ENCODE results near the gene SFT2D1.

Gene SFT2D1

GRCh38 chr6:166377721-166378120 is 35.4 kb upstream of the SFT2D1 start:
- no peak for TF ChIP-seq CTCF (IDR thresholded peaks at IDR 0.05; ENCODE audit: control extremely low read depth, extremely low read depth, low read depth, missing control alignments)
- CTCF ChIA-PET: interaction anchor here (0.7 to 4.1 kb wide), 8 partner anchors 14 to 103 kb away, joined by 3 to 23 read pairs (median 3); no protein-coding TSS in a partner anchor
- POLR2A ChIA-PET: no interaction called here
- DNase-seq (ENCODE audit: extremely low spot score): no peak

- ChIA-PET CTCF (interaction anchor here (0.7 kb wide), 1 partner anchor 80 kb away, joined by 3 read pairs; no protein-coding TSS in a partner anchor), POLR2A (no interaction called here)
- no peak for DNase-seq (ENCODE audit: extremely low spot score)
- no peak for TF ChIP-seq CTCF (IDR thresholded peaks at IDR 0.05; ENCODE audit: control extremely low read depth, extremely low read depth, low read depth, missing control alignments)
Observed at GRCh38 chr6:166375013-166375412, 32.7 kb upstream of the SFT2D1 start.

GRCh38 chr6:166370489-166370888 is 28.1 kb upstream of the SFT2D1 start:
- CTCF ChIA-PET: interaction anchor here (1.1 to 1.9 kb wide), 2 partner anchors 11 to 94 kb away, joined by 4 to 9 read pairs; no protein-coding TSS in a partner anchor
- TF ChIP-seq CTCF (IDR thresholded peaks at IDR 0.05; ENCODE audit: control extremely low read depth, extremely low read depth, low read depth, missing control alignments): no peak
- POLR2A ChIA-PET: no interaction called here
- no peak for DNase-seq (ENCODE audit: extremely low spot score)

- DNase-seq (ENCODE audit: extremely low spot score): no peak
- no peak for TF ChIP-seq CTCF (IDR thresholded peaks at IDR 0.05; ENCODE audit: control extremely low read depth, extremely low read depth, low read depth, missing control alignments)
- POLR2A ChIA-PET: no interaction called here
- CTCF ChIA-PET: interaction anchor here (1.3 kb wide), 1 partner anchor 12 kb away, joined by 5 read pairs; no protein-coding TSS in a partner anchor
Observed at GRCh38 chr6:166369782-166370181, 27.4 kb upstream of the SFT2D1 start.

GRCh38 chr6:166366921-166367320 is 24.6 kb upstream of the SFT2D1 start:
- CTCF ChIA-PET: interaction anchor here (1.3 to 2.1 kb wide), 2 partner anchors 13 to 31 kb away, joined by 6 to 14 read pairs; no protein-coding TSS in a partner anchor
- TF ChIP-seq CTCF (IDR thresholded peaks at IDR 0.05; ENCODE audit: control extremely low read depth, extremely low read depth, low read depth, missing control alignments): no peak
- DNase-seq (ENCODE audit: extremely low spot score): no peak
- POLR2A ChIA-PET: no interaction called here

GRCh38 chr6:166365806-166366205 is 23.5 kb upstream of the SFT2D1 start:
- DNase-seq (ENCODE audit: extremely low spot score): no peak
- POLR2A ChIA-PET: no interaction called here
- TF ChIP-seq CTCF (IDR thresholded peaks at IDR 0.05; ENCODE audit: control extremely low read depth, extremely low read depth, low read depth, missing control alignments): no peak
- CTCF ChIA-PET: interaction anchor here (2.1 kb wide), 1 partner anchor 15 kb away, joined by 14 read pairs; no protein-coding TSS in a partner anchor

Data from GM10248 (cell line).